SK-N-MC (cell line): ENCODE data around the gene PRKAR2B.

ENCODE experiments used
- EZH2 ChIP-seq: fragments of 200-600 bp; sonication (generic); IDR thresholded peaks from one replicate; pipeline ENCODE4 v1.6.1; 2017; ENCODE audit warnings: antibody characterized with exemption
- FOXP2 ChIP-seq: optimal IDR thresholded peaks from 2 replicates; pipeline ENCODE3; 2011; ENCODE audit warnings: mild to moderate bottlenecking, moderate library complexity; ENCODE audit not compliant: insufficient read depth; ENCODE audit errors: extremely low read length, control extremely low read depth
- POLR2AphosphoS5 ChIP-seq: IDR thresholded peaks from 2 replicates; pipeline ENCODE4 v1.6.1; 2012; ENCODE audit warnings: mild to moderate bottlenecking, low read depth, low read length, borderline replicate concordance

DNA sequence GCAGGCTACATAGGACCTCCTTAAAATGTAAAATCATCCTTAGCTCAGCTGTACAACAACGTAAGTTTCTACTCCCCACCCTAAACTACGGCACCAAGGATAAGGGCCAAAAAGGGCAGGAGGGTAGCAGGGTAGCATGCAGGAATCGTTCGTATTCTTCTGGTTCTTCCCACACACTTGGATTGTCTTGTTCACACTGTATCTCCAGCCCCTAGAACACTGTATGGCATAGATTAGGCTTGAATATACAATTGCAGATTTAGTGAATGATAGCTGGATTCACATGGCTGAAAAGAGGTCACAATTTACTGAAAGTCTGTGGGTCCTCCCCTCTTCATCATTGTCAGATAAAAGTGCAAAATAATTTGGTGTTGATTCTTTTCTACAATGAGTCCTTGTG lies 28.2 kb upstream of the PRKAR2B start:
- TF ChIP-seq POLR2AphosphoS5 (no peak), EZH2 (no peak), FOXP2 (no peak)
